OCI-M1 (cell line): ENCODE results near the gene MEA1.
"Not testable (repeated sequence)": the region's sequence is repeated elsewhere in the genome, so short reads cannot be mapped to it uniquely, and the experiment has no call there.

Source experiments
- DNase-seq: peaks from one replicate; lab custom pipeline; 2025; lab: John Stamatoyannopoulos, UW

Gene MEA1

DNA sequence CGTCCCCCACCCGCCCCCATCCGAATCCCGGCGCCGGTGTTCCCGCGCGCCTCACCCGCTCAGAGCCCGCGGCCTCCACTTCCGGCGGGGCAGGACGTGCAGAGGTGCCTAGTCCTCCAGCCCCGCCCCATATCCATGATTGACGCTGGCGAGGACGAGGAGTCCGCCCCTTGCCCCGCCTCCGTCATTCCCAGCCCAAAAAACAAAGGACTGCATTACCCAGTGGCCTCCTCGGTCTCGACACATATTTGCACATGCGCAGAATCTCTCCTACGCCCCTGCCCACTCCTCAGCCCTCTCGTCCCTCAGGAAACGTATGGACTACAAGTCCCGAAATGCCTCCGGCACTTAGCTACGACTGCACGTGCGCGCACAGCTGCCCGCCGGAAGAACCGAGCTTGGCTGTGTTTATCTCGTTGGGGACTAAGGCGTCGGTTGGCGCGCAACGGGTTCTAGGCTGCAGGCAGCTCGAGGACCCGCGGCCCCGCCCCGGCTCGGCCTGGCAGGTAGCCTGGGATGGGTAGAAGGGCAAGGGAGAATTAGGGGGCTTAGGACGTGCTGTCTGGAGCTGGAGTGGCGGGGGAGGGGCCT is at the start of gene MEA1, which contains the start of gene KLHDC3:
TSS of gene MEA1 (minus strand) at position 104 of the 591 bp plus-strand sequence. CDS start 133 bp downstream, outside the sequence.
TSS of gene KLHDC3 (plus strand) at position 407 of the 591 bp plus-strand sequence. CDS start 2,944 bp downstream, outside the sequence.
- peak; percentile 100 for DNase-seq

DNA sequence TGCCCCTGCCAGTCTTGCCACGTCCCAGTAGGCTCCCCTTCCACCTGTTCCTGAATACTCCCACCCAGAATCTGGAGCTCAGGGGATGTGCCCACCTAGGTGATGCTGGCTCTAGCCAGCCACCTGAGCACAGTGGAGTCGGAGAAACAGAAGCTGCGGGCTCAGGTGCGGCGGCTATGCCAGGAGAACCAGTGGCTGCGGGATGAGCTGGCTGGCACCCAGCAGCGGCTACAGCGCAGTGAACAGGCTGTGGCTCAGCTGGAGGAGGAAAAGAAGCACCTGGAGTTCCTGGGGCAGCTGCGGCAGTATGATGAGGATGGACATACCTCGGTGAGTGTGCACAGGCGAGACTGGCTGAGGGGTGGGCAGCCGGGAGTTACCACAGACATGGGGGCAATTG is 49.1 kb upstream of the MEA1 start:
- DNase-seq = no peak

DNA sequence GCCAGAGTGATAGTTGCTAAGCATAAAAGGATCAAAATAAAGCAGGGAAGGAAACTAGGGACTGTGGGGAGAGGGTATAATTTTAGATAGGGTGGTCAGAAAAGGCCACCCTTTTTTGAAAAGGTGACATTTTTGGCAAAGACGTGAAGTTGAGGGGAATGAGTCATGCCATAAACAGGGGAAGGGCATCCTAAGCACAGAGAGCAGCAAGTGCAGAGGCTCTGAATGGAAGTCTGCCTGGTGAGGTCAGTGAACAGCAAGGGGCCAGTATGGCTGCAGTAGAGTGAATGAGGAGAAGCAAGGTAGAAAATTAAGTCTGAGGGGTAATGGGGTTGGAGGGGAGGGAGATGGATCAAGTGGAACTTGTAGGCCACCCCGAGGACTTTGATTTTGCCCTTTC is 48.1 kb upstream of the MEA1 start:
- DNase-seq = no peak

DNA sequence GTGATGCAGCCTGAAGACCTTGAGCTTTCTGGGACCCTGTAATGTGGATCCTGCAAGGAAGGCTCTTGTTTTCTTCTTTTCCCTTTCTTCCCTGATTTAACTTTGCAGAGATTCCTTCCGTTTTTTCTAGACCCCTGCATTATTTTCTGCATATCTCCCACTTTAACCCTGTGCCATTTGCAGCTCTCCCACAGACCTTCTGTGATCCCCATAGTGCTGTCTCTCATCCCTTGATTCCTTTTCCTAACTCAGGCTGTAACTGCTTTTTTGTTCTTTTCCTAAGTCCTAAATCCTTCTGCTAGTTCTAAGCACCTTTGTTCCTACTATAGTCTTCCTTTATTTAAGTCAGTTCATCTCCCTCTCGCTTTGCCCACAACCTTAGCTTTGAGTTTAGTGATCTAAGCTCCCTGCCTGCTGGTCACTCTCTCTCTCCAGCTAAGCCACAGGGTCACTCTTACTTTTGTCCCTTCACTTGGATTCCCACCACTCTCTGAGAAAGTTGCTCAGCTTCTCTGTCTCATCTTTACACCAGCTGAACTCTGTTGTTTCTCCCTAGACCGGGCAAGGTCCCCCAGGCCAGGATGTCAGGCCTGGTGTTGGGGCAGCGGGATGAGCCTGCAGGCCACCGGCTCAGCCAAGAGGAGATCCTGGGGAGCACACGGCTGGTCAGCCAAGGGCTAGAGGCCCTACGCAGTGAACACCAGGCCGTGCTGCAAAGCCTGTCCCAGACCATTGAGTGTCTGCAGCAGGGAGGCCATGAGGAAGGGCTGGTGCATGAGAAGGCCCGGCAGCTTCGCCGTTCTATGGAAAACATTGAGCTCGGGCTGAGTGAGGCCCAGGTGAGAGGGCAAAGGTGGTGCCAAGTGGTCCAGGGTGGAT is 47.2 kb upstream of the MEA1 start:
- DNase-seq = no peak

DNA sequence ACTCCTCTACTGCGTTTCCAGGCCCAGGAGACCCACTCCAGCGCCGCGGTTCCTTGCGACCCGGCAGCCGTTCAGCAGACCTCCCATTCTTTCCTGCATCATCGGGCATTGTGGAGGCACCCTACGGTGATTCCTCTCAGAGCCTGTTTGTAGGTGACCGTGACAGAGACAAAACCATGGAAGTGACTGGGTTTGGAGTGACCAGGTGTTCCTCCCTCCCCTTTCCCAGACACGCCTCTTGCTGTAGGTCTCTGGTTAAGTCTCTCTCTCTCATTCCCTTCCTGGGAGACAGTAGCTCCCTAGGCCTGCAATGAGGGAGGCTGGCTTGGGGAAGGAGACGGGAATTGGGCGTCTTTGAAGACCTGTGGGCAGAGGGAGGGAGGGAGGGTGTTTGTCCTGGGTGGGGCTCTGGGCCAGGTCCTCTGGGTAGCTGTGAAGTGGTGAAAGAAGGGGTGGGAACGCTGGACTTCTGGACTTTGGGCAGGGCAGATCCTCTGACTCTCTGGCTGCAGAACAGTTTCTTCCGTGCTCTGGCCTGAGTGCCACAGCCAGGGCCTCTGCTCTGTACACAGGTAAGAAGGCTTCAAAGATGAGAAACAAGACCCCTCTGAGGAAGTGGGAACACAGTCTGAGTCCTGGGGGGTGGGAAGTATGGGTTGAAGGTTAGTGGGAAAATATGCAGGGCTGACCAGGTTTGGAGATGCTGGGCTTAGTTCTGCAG is 46.4 kb upstream of the MEA1 start:
- DNase-seq = no peak

DNA sequence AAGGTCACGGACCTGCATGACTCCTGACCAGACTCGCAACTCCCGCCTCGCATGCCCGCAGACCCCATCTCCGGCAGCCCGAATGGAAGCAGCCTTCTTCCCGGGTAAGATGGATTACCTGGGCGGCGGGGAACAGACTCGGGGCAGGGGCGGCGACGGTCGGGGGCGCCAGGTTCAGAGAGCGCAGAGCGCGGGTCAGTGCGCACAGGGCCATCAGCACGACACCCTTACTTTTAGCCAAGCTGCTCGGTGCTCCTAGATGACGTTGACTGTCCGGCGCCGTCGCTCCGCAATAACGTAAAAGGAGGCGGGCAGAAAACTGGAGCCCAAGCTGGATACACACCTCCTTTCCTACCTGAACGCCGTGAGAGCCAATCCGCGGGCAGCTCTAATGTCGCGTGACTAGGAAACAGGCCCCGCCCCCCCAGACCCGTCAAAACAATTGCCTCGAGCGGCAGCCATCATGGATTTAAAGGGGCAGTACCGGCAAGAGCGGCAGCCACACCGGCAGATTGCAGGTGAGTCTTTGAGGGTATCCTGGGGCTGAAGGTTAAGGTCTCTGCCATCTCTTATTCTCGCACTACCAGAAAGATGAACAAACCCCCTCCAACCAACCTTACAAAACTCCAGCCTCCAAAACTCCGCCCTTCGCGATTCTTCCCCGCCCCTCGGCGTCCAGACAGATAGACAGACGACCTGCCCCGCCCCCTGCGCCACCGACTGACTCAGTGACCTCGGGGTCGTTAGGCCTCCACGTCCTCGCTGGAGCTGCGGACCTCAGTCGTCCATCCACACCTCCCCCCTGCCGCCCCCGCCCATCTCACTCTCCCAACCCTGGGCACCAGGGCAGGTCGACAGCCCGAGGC is 45.7 kb upstream of the MEA1 start, which contains the start of the genes KLC4 and MRPL2:
TSS of gene KLC4 (plus strand) at position 464 of the 866 bp plus-strand sequence. CDS start 1,705 bp downstream, outside the sequence.
TSS of gene MRPL2 (minus strand) at position 267 of the 866 bp plus-strand sequence. CDS start at position 214, 53 bp downstream.
- DNase-seq = peak; percentile 100

DNA sequence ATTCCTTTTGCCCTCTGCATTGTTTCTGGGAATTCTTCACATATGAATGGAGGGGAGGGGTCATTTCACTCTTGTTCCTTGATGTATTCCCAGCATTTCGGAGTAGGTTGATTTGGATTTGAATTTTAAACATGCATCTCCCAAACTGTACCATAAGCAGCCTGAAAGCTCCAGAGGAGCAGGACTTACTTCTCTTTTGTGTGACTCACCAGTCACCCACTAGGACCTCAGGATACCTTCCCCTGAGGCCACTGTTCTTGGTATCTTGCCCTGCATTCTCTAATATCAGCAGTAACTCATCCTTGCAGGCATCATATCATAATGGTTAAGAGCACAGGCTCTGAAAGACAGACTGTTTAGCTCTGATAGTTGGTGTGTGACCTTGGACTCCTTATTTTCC is 44.8 kb upstream of the MEA1 start:
- peak; percentile 35 for DNase-seq

DNA sequence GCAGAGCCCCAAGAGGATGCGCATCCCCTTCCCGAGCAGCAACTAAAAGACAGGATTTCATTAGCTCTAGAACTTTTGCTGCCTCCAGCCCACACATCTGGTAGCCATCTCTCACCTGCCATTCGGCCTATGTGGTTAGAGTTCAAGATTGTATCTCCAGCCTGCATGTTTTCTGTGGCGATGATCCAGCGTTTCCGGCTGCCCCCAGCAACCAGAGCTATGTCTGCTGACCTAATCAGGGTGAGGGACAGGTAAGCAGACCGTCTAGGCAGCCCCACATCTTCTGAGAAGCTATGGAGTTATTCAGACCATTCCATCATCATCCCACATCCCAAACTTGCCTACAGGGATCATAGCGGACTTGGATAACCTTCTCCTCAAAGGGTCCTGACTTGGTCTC is 42.2 kb upstream of the MEA1 start:
- DNase-seq = no peak

DNA sequence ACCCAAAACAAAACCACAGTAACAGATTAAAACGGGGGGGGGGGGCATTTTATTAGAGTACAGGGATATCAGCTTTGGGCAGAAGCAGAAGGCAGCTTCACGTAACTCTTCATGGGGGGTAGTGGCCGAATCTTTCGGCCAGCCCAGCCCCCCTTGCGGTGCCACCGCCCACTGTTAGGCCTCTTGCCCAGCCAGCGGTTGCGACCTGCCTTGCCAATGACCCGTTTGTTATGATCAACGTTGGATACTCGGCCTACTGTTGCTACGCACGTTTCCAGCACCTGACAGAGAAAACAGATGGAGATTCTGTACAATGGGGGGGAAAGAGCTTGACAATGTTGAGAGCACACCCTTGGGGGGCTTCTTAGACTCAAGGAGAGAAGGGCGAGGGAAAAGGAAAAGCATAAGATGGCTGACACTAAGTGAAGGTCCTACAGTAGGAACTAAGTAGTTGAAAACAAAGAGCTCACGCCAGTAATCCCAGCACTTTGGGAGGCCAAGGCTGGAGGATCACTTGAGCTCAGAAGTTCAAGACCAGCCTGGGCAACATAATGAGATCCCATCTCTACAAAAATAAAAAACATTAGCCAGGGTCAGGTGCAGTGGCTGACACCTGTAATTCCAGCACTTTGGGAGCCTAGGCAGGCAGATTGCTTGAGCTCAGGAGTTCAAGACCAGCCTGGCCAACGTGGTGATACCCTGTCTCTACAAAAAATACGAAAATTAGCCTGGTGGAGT is 40.6 kb upstream of the MEA1 start:
- no peak for DNase-seq

DNA sequence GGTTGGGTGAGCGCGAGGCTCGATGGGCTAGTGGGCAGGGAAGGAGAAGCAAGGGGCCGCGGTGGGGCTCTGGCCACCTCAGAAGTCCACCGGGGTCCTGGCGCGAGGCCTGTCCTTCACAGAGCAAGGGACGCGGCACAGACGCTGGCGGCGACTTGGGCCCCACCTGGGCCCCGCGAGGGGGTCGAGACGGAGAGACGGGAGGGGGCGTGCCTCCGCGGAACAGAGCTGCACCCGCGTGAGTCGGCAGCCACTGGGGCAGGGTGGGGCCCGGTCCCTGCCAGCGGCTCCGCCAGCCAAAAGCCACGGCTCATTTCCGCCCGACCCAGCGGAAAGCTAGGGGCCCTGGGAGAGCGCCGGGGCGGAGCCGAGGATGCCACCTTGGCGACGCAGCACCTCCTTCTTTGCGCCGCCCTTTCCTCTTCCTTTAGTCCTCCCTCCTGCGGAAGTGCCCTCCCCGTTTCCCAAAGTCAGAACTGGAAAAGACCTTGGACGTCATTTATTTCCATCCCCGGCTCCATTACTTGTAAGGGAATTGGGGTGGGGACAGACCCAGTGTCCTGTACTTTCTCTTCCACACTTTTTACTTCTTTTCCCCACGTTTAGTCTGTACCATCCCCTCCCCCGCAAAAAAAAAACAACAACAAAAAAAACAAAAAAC is 39.9 kb upstream of the MEA1 start, which contains the start of gene CUL7:
TSS of gene CUL7 (minus strand) at position 307 of the 661 bp plus-strand sequence. CDS start 1,063 bp downstream, outside the sequence.
- peak; percentile 98 for DNase-seq

DNA sequence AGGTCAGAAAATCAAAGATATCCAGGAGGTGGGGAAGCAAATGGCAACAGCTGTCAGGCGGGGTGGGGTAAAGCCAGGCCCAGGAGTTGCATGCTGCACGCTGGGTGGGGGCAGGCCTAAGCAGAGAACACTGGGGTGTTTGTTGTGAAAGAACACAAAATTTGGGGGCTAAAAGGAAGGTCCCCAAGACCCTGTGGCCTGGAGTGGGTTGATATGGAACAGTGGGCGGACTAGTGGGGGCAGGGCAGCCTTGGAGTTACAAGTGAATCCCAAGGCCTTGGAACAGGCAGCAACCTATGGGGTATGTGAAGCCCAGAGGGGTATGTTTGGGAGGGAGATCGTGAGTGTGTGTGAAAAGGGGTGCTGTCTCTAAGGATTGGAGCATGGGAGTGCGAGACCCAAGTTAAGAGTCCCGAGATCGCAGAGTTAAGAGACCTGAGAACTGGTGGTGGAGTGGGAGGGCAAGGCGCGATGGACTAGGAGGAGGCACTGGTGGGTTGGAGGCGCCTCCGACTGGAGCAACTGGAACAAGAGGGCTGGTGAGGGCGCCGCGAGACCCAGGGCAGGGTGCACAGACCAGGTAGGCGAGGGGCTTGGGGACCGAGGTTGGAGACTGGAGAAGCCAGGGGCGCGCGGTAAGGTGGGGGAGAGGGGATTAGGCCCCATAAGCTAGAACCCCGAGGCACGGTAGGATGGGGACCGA is 39.2 kb upstream of the MEA1 start:
- peak; percentile 68 for DNase-seq

DNA sequence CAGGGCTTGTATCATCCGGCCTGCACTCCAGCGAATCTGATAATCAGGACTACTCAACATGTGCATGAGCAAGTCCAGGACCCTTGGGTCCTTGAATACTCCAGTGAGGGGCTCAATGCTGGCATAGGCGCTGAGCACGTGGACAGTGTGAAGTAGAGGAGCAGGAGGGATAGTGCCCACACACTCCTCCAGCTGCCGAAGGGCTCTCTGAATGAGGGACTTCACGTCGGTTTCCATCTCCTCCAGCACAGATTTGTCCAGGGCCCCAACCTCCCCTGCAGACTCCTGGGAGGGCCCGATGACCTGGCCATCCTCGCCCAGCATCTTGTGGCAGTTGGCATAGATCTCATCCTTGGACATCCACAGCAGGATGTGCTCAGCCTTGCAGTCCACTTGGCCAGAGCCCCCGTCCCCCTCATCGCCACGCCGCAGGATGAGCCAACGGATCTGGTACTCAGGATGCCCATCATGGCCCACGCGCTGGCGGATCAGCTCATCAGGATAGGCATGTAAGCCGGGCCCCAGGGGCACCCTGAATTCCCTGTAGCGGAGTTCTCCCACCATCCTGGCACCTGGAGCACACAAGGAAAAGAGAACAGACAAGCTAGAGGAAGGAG is 38.6 kb upstream of the MEA1 start:
- DNase-seq = no peak

DNA sequence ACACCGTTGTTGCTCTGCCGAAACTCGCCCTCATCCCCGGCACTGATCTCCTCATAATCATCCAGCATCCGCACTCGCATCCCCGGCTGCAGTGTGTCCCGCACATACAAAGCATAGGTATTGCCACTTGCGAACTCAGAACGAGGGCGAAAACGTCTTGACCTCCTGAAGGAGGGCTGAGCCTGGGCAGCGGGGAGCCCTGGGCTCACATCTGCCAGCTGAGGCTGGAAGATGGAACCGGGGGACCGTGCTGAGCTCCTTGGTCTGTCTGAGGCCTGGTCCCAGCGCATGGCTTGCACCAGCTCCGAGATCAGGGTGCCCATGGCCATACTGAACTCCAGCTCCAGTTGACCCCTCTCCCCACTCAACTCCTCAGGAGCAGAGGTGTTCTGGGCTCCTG is 37.2 kb upstream of the MEA1 start:
- no peak for DNase-seq

DNA sequence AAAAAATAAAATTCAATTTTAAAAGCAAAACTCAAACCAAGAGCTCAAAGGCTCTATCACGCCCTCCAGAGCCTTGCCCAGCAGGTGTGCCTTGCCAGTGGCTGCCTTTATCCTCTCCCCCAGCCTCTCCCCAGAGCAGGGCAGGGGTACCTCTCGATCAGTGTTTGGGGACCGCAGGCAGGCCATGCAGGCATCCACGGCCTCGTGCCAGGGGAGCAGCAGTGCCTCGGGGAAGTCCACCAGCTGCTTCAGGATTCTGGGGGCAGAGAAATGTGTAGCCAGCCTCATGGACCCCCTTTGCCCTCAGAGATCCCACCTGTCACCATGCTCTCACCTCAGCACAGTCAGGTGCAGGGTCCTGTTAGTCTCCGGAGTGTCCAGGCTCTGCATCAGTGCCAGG is 34.3 kb upstream of the MEA1 start:
- no peak for DNase-seq

DNA sequence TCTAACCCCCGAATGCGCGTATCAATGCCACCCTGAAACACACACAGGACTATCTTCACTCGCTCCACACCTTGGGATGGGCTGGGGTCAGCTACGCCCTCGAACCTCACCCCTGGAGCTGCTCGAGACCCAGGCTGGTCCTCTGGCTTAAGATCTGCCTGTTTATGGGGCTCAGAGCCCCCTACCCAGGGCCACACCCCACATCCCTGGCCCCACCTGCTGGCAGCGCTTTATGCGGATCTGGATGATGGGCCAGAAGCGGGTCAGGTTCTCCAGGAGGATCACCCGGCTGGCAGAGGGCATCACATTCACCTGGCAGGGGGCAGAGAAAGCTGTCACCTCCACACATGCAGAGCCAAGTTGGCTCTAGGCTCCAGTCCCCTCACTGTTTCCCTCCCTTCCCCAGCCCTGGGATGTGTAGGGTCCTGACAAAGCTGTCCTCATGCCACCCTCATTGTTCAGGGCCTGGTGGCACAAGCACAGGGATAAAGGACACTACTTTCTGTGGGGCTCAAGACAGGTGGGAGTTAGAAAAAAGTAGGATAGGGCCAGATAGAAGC is 31.7 kb upstream of the MEA1 start:
- DNase-seq = no peak

DNA sequence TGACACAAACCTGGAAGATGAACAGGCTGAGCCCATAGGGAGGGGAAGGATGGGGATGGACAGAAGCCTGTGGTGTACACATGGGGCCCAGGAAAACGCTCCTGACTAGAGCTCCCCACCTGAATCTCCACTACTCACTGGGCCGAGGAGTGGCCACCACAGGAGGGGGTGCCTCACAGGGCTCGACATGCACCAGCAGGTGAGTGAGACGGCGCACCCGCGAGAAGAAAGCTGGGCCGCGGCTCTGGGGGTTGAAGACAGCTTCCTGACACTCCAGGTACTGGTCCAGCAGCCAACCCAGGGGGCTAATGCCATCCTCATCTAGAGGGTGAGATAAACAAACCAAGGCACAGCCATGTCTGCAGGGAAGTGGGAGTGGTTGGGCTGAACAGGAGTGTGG is 29.6 kb upstream of the MEA1 start:
- no peak for DNase-seq

DNA sequence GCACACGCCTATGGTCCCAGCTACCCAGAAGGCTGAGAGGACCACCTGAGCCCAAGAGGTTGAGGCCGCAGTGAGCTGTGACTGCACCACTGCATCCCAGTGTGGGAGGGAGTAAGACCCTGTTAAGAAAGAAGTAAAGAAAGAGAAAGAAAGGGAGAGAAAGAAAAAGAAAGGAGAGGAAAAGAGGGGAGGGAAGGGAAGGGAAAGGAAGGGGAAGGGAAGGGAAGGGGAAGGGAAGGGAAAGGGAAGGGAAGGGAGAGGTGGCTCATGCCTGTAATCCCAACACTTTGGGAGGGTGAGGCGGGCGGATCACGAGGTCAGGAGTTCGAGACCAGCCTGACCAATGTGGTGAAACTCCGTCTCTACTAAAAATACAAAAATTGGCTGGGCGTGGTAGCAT is 27.7 kb upstream of the MEA1 start:
- not testable (repeated sequence) for DNase-seq

DNA sequence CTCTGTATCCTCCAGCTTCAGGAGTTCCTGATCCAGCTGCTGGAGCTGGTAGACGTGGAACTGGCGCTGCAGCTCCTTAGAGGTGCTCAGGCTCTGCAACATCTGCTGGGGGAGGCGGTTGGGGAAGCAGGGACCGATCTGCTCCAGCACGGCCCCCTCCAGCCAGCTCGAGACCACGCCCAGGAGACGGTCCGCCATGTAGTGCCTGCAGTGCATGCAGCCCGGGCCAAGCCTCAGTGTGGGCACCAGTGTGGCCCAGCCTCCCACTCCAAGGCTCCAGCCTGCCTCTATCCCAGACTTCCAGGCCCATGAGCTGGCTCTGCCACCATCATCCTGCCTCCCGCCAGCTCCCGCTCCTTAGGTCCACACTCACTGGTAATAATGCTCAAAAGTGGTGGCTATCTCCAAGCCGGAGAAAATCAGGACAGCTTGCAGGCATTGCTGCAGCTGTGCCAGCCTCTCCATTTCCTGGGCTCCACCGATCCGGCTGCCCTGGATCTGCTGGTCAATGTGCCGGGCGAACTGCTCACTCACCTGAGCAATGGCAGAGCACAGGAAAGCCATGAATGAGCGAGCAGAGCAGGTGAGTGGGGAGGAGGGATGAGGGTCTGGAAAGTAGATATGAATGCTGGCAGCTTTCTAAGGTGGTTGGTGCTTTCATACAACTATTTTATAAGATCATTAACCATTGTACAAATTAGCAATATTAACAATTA is 27.0 kb upstream of the MEA1 start:
- DNase-seq = no peak
